ENCODE data around the gene SLC35G3. TPM values are rescaled to one million over a fixed set of nuclear protein-coding genes. Genes with fewer than 3 reads are reported as not detected.

The SLC35G3 gene
- polyA plus RNA-seq, 2 of the 4 experiments (the other 2 are of a cell fraction) = not detected

DNA sequence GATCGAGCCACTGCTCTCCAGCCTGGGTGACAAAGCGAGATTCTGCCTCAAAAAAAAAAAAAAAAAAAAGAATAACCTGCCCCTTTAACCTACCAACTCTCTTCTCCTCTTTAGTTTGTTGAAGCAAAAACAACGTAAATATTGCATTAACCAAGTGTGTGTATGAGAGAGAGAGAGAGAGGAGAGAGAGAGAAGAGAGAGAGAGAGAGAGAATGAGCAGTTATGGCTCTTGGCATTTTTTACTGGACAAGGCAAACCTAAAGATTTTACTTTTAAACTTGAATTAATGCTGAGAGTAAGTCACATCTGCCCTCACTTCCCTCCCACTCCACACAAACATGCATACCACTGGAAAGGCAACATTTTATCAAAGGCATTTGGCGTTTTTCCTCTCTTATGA, 45.6 kb upstream of the SLC35G3 start (continued):
- TF ChIP-seq, protein P1, sequence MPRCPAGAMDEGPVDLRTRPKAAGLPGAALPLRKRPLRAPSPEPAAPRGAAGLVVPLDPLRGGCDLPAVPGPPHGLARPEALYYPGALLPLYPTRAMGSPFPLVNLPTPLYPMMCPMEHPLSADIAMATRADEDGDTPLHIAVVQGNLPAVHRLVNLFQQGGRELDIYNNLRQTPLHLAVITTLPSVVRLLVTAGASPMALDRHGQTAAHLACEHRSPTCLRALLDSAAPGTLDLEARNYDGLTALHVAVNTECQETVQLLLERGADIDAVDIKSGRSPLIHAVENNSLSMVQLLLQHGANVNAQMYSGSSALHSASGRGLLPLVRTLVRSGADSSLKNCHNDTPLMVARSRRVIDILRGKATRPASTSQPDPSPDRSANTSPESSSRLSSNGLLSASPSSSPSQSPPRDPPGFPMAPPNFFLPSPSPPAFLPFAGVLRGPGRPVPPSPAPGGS (IDR thresholded peaks at IDR 0.05) = no peak
- TF ChIP-seq MAZ (IDR thresholded peaks at IDR 0.05; ENCODE audit: borderline replicate concordance, low read depth, low read length) = no peak
- no peak for TF ChIP-seq TFCP2L1 (CRISPR knock-in tag; IDR thresholded peaks at IDR 0.05)
- no peak for TF ChIP-seq SREBF2 (IDR thresholded peaks at IDR 0.05)

DNA sequence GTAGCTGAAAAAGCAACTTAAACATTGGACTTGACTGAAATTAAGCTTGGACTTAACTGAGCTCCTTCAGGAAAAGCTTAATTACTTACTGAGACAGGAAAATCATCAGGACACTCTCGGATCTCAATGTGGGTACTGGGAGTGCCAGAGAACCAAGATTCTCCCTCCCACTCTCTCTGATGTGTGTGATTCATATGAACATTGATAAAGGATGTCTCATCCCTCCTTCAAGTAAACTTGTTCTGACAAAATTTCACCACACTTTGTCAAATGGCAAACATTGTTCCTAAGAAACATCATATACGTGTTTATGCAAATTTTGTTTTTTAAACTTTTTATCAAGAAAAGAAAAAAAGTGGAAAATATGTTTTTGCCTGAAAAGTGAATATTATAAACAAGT, 44.6 kb upstream of the SLC35G3 start:
- CTCF ChIA-PET = interaction anchor here (1.0 to 6.6 kb wide), 7 partner anchors 10 to 509 kb away, joined by 3 to 30 read pairs (median 3); no protein-coding TSS in a partner anchor
- Histone ChIP-seq H3K4me2 (0 out of 3 replicates have a peak overlapping the region, but pooled peaks have one; percentile 0), H3K4me1 (peaks cover 12% of the 10 kb centered on the region), H3K9me3 (no peaks in the 10 kb centered on the region), H3K4me3 (no peak overlapping the region), H3K27ac (no peak overlapping the region)
- DNase-seq (ENCODE audit: low read depth in 1 of 2, low spot score in 1 of 2) (peak; percentile 24 to 31), FAIRE-seq (peak; percentile 91), ATAC-seq (no peak)
- TF ChIP-seq, protein P2, sequence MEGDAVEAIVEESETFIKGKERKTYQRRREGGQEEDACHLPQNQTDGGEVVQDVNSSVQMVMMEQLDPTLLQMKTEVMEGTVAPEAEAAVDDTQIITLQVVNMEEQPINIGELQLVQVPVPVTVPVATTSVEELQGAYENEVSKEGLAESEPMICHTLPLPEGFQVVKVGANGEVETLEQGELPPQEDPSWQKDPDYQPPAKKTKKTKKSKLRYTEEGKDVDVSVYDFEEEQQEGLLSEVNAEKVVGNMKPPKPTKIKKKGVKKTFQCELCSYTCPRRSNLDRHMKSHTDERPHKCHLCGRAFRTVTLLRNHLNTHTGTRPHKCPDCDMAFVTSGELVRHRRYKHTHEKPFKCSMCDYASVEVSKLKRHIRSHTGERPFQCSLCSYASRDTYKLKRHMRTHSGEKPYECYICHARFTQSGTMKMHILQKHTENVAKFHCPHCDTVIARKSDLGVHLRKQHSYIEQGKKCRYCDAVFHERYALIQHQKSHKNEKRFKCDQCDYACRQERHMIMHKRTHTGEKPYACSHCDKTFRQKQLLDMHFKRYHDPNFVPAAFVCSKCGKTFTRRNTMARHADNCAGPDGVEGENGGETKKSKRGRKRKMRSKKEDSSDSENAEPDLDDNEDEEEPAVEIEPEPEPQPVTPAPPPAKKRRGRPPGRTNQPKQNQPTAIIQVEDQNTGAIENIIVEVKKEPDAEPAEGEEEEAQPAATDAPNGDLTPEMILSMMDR (IDR thresholded peaks at IDR 0.05) = no peak
- TF ChIP-seq, protein P3, sequence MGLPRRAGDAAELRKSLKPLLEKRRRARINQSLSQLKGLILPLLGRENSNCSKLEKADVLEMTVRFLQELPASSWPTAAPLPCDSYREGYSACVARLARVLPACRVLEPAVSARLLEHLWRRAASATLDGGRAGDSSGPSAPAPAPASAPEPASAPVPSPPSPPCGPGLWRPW (IDR thresholded peaks at IDR 0.05) = no peak
- no peak for TF ChIP-seq EP300 (IDR thresholded peaks at IDR 0.05)
- TF ChIP-seq RFX5 (IDR thresholded peaks at IDR 0.05) = no peak
- no peak for TF ChIP-seq FOSL2 (IDR thresholded peaks at IDR 0.05)
- TF ChIP-seq FOSL2 (CRISPR knock-in tag; IDR thresholded peaks at IDR 0.05) = 0 out of 2 replicates have a peak, but pooled peaks have one; percentile 19
- 19% methylated on average over 2 of the region's 2 CpGs for WGBS (ENCODE audit: missing lambda C conversion rate)
- POLR2A ChIA-PET = no interaction called here

DNA sequence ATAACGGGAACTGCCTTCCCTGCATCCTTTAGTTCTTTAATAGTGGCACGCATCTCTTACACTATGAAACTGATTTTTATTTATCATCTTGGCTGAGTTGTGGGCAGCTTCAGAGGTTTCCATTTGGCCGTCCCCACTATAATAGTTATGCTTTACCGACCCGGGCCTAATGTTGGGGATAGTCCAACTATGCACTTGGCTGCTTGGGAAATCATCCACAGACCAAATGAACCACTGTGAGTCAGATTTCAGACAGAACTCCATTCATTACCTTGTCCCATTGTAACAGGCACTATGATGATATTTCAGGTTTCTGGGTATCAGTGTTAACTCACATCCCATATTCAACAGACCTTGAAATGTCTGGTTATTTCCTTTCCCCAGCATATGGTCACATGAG, 42.6 kb upstream of the SLC35G3 start:
- DNase-seq (ENCODE audit: low read depth in 1 of 2, low spot score in 1 of 2) = no peak
- no peak overlapping the region for H3K27ac ChIP-seq
- ChIA-PET POLR2A (no interaction called here), CTCF (interaction anchor here (1.7 to 6.6 kb wide), 2 partner anchors 296 to 303 kb away, joined by 6 to 30 read pairs; no protein-coding TSS in a partner anchor)
- WGBS (ENCODE audit: missing lambda C conversion rate) = 79% methylated on average over 5 of the region's 5 CpGs
- no peak overlapping the region for H3K4me3 ChIP-seq
- peaks cover 7% of the 10 kb centered on the region for H3K4me1 ChIP-seq
- no peak for ATAC-seq
- FAIRE-seq = no peak
- H3K4me2 ChIP-seq = no peak overlapping the region
- H3K9me3 ChIP-seq = no peaks in the 10 kb centered on the region
- TF ChIP-seq SMC3 (IDR thresholded peaks at IDR 0.05) (no peak), ZSCAN20 (CRISPR knock-in tag; IDR thresholded peaks at IDR 0.05) (no peak), RCOR1 (IDR thresholded peaks at IDR 0.05; ENCODE audit: low read depth, low read length) (no peak), CBX8 (IDR thresholded peaks at IDR 0.05) (no peak), ZNF302 (CRISPR knock-in tag; IDR thresholded peaks at IDR 0.05) (no peak), NFE2L2 (conservative IDR thresholded peaks at IDR 0.05; ENCODE audit: low read length) (no peak), HOXB5 (CRISPR knock-in tag; IDR thresholded peaks at IDR 0.05) (no peak)
- TF ChIP-seq, protein P4, sequence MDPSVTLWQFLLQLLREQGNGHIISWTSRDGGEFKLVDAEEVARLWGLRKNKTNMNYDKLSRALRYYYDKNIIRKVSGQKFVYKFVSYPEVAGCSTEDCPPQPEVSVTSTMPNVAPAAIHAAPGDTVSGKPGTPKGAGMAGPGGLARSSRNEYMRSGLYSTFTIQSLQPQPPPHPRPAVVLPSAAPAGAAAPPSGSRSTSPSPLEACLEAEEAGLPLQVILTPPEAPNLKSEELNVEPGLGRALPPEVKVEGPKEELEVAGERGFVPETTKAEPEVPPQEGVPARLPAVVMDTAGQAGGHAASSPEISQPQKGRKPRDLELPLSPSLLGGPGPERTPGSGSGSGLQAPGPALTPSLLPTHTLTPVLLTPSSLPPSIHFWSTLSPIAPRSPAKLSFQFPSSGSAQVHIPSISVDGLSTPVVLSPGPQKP (IDR thresholded peaks at IDR 0.05; ENCODE audit: low read depth, low read length) = no peak
- TF ChIP-seq, protein P5, sequence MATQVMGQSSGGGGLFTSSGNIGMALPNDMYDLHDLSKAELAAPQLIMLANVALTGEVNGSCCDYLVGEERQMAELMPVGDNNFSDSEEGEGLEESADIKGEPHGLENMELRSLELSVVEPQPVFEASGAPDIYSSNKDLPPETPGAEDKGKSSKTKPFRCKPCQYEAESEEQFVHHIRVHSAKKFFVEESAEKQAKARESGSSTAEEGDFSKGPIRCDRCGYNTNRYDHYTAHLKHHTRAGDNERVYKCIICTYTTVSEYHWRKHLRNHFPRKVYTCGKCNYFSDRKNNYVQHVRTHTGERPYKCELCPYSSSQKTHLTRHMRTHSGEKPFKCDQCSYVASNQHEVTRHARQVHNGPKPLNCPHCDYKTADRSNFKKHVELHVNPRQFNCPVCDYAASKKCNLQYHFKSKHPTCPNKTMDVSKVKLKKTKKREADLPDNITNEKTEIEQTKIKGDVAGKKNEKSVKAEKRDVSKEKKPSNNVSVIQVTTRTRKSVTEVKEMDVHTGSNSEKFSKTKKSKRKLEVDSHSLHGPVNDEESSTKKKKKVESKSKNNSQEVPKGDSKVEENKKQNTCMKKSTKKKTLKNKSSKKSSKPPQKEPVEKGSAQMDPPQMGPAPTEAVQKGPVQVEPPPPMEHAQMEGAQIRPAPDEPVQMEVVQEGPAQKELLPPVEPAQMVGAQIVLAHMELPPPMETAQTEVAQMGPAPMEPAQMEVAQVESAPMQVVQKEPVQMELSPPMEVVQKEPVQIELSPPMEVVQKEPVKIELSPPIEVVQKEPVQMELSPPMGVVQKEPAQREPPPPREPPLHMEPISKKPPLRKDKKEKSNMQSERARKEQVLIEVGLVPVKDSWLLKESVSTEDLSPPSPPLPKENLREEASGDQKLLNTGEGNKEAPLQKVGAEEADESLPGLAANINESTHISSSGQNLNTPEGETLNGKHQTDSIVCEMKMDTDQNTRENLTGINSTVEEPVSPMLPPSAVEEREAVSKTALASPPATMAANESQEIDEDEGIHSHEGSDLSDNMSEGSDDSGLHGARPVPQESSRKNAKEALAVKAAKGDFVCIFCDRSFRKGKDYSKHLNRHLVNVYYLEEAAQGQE (IDR thresholded peaks at IDR 0.05) = no peak
- TF ChIP-seq, protein P6, sequence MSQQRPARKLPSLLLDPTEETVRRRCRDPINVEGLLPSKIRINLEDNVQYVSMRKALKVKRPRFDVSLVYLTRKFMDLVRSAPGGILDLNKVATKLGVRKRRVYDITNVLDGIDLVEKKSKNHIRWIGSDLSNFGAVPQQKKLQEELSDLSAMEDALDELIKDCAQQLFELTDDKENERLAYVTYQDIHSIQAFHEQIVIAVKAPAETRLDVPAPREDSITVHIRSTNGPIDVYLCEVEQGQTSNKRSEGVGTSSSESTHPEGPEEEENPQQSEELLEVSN (IDR thresholded peaks at IDR 0.05; ENCODE audit: borderline replicate concordance, low read depth) = no peak
- TF ChIP-seq, protein P7, sequence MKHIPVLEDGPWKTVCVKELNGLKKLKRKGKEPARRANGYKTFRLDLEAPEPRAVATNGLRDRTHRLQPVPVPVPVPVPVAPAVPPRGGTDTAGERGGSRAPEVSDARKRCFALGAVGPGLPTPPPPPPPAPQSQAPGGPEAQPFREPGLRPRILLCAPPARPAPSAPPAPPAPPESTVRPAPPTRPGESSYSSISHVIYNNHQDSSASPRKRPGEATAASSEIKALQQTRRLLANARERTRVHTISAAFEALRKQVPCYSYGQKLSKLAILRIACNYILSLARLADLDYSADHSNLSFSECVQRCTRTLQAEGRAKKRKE (CRISPR knock-in tag; IDR thresholded peaks at IDR 0.05; ENCODE audit: low read depth) = no peak
- TF ChIP-seq, protein P2 (IDR thresholded peaks at IDR 0.05) = no peak
- TF ChIP-seq, protein P8, sequence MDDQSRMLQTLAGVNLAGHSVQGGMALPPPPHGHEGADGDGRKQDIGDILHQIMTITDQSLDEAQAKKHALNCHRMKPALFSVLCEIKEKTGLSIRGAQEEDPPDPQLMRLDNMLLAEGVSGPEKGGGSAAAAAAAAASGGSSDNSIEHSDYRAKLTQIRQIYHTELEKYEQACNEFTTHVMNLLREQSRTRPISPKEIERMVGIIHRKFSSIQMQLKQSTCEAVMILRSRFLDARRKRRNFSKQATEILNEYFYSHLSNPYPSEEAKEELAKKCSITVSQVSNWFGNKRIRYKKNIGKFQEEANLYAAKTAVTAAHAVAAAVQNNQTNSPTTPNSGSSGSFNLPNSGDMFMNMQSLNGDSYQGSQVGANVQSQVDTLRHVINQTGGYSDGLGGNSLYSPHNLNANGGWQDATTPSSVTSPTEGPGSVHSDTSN (IDR thresholded peaks at IDR 0.05) = no peak
